B cell (primary cell): ENCODE measurements around the gene BICDL2.
"Not testable (repeated sequence)": the region's sequence is repeated elsewhere in the genome, so short reads cannot be mapped to it uniquely, and the experiment has no call there.

ENCODE experiments used
- CTCF ChIP-seq: fragments of 200-600 bp; IDR thresholded peaks from one replicate; pipeline ENCODE4 v1.8.0; 2022; ENCODE audit warnings: antibody characterized with exemption, mild to moderate bottlenecking
- EZH2 ChIP-seq: IDR thresholded peaks from 2 replicates; pipeline ENCODE4 v1.6.1; 2012; ENCODE audit warnings: borderline replicate concordance, low read depth, mild to moderate bottlenecking, moderate library complexity, low read length; ENCODE audit not compliant: insufficient read depth, poor library complexity, severe bottlenecking

- TF ChIP-seq CTCF, EZH2: not testable (repeated sequence)
These were observed 16.0 kb upstream of the BICDL2 start for GRCh38 chr16:3052571-3053329.
